ENCODE measurements around the gene CCNJL. TPM values are rescaled to one million over a fixed set of nuclear protein-coding genes. Genes with fewer than 3 reads are reported as not detected.

The CCNJL gene
- polyA plus RNA-seq, 1 donor from 2014 or later: not detected

GRCh38 chr5:160270704-160271103, 41.7 kb downstream of the CCNJL start:
- Mint-ChIP-seq H3K27me3 (peaks cover 17% of the 10 kb centered on the region), H3K9me3 (no peaks in the 10 kb centered on the region), H3K4me1 (peaks cover 2 to 12% (median 7%) of the 10 kb centered on the region in 3 donors), H3K27ac (no peak overlapping the region), H3K4me3 (no peak overlapping the region), H3K36me3 (no peaks in the 10 kb centered on the region)

GRCh38 chr5:160269017-160269416, 43.3 kb downstream of the CCNJL start:
- H3K9me3 Mint-ChIP-seq: no peaks in the 10 kb centered on the region
- no peaks in the 10 kb centered on the region for H3K36me3 Mint-ChIP-seq
- no peak overlapping the region for H3K27ac Mint-ChIP-seq
- peaks cover 2 to 12% (median 7%) of the 10 kb centered on the region in 3 donors for H3K4me1 Mint-ChIP-seq
- H3K4me3 Mint-ChIP-seq: no peak overlapping the region
- H3K27me3 Mint-ChIP-seq: peaks cover 22% of the 10 kb centered on the region

- Mint-ChIP-seq H3K9me3 (no peaks in the 10 kb centered on the region), H3K4me1 (peaks cover 2 to 13% (median 8%) of the 10 kb centered on the region in 3 donors), H3K4me3 (no peak overlapping the region), H3K27me3 (peaks cover 21% of the 10 kb centered on the region), H3K36me3 (no peaks in the 10 kb centered on the region), H3K27ac (peak overlapping the region in 1 of 3 donors; percentile 59)
Observed at GRCh38 chr5:160268121-160268520, 44.2 kb downstream of the CCNJL start.

GRCh38 chr5:160266752-160267345, 45.5 kb downstream of the CCNJL start:
- Mint-ChIP-seq H3K4me1 (peaks cover 3 to 17% (median 11%) of the 10 kb centered on the region in 3 donors), H3K36me3 (no peaks in the 10 kb centered on the region), H3K27me3 (peaks cover 23% of the 10 kb centered on the region), H3K27ac (no peak overlapping the region), H3K4me3 (no peak overlapping the region), H3K9me3 (no peaks in the 10 kb centered on the region)

- H3K27me3 Mint-ChIP-seq: peaks cover 23% of the 10 kb centered on the region
- no peak overlapping the region for H3K4me3 Mint-ChIP-seq
- peaks cover 4 to 10% (median 6%) of the 10 kb centered on the region in 3 donors for H3K4me1 Mint-ChIP-seq
- H3K27ac Mint-ChIP-seq: no peak overlapping the region
- no peaks in the 10 kb centered on the region for H3K9me3 Mint-ChIP-seq
- no peaks in the 10 kb centered on the region for H3K36me3 Mint-ChIP-seq
Observed at GRCh38 chr5:160266044-160266443, 46.3 kb downstream of the CCNJL start.

GRCh38 chr5:160263326-160263855, 49.0 kb downstream of the CCNJL start:
- Mint-ChIP-seq H3K27me3 (peaks cover 23% of the 10 kb centered on the region), H3K9me3 (no peaks in the 10 kb centered on the region), H3K4me3 (no peak overlapping the region), H3K36me3 (peaks cover 3% of the 10 kb centered on the region), H3K4me1 (peaks cover 4 to 5% (median 4%) of the 10 kb centered on the region in 3 donors), H3K27ac (no peak overlapping the region)

- Mint-ChIP-seq H3K27ac (no peak overlapping the region), H3K9me3 (no peaks in the 10 kb centered on the region), H3K4me1 (peaks cover 4 to 5% (median 4%) of the 10 kb centered on the region in 3 donors), H3K36me3 (peaks cover 3% of the 10 kb centered on the region), H3K4me3 (peak overlapping the region in 1 of 4 donors; percentile 53), H3K27me3 (peaks cover 21% of the 10 kb centered on the region)
Observed at GRCh38 chr5:160262151-160263074, 50.0 kb downstream of the CCNJL start.

GRCh38 chr5:160260881-160261815, 51.2 kb downstream of the CCNJL start:
- Mint-ChIP-seq H3K4me3 (no peak overlapping the region), H3K27ac (no peak overlapping the region), H3K9me3 (no peaks in the 10 kb centered on the region)

GRCh38 chr5:160260006-160260775, 52.2 kb downstream of the CCNJL start:
- Mint-ChIP-seq H3K4me3 (no peak overlapping the region), H3K27ac (no peak overlapping the region)

More at GRCh38 chr5:160260881-160261815, 51.2 kb downstream of the CCNJL start:
- Mint-ChIP-seq H3K4me1 (peaks cover 4 to 5% (median 4%) of the 10 kb centered on the region in 3 donors), H3K36me3 (peaks cover 3% of the 10 kb centered on the region), H3K27me3 (peaks cover 16% of the 10 kb centered on the region)

GRCh38 chr5:160259341-160259740, 53.0 kb downstream of the CCNJL start:
- Mint-ChIP-seq H3K27ac (no peak overlapping the region), H3K4me1 (peaks cover 4 to 5% (median 4%) of the 10 kb centered on the region in 3 donors), H3K4me3 (no peak overlapping the region), H3K36me3 (peaks cover 3% of the 10 kb centered on the region), H3K27me3 (peaks cover 10% of the 10 kb centered on the region), H3K9me3 (no peaks in the 10 kb centered on the region)

More at GRCh38 chr5:160260006-160260775, 52.2 kb downstream of the CCNJL start:
- Mint-ChIP-seq H3K36me3 (peaks cover 3% of the 10 kb centered on the region), H3K9me3 (no peaks in the 10 kb centered on the region), H3K4me1 (peaks cover 4 to 5% (median 4%) of the 10 kb centered on the region in 3 donors), H3K27me3 (peaks cover 16% of the 10 kb centered on the region)

- H3K4me1 Mint-ChIP-seq: no peaks in the 10 kb centered on the region
- H3K4me3 Mint-ChIP-seq: peak overlapping the region in 1 of 4 donors; percentile 8
- H3K9me3 Mint-ChIP-seq: no peaks in the 10 kb centered on the region
- H3K27me3 Mint-ChIP-seq: peaks cover 2% of the 10 kb centered on the region
- no peak overlapping the region for H3K27ac Mint-ChIP-seq
- no peaks in the 10 kb centered on the region for H3K36me3 Mint-ChIP-seq
Observed at GRCh38 chr5:160254706-160255105, 57.7 kb downstream of the CCNJL start.

- Mint-ChIP-seq H3K27ac (no peak overlapping the region), H3K9me3 (no peaks in the 10 kb centered on the region), H3K4me1 (no peaks in the 10 kb centered on the region), H3K36me3 (no peaks in the 10 kb centered on the region), H3K4me3 (no peak overlapping the region), H3K27me3 (peaks cover 2% of the 10 kb centered on the region)
Observed at GRCh38 chr5:160253441-160253840, 58.9 kb downstream of the CCNJL start.

- Mint-ChIP-seq H3K4me3 (no peak overlapping the region), H3K9me3 (no peaks in the 10 kb centered on the region), H3K4me1 (no peaks in the 10 kb centered on the region), H3K27me3 (peaks cover 2% of the 10 kb centered on the region), H3K36me3 (no peaks in the 10 kb centered on the region), H3K27ac (no peak overlapping the region)
Observed at GRCh38 chr5:160252916-160253315, 59.4 kb downstream of the CCNJL start.
